ENCODE measurements around the gene PNPT1. TPM values are rescaled to one million over a fixed set of nuclear protein-coding genes. Genes with fewer than 3 reads are reported as not detected.

The PNPT1 gene
- polyA plus RNA-seq, 1 donor from 2014 or later, result 23.4 TPM

- no peaks in the 10 kb centered on the region for H3K9me3 ChIP-seq (ENCODE audit: low read length)
- no peaks in the 10 kb centered on the region for H3K36me3 ChIP-seq (ENCODE audit: insufficient read depth, low read length)
- TF ChIP-seq POLR2AphosphoS5 (IDR thresholded peaks at IDR 0.05) (no peak), EP300 (conservative IDR thresholded peaks at IDR 0.05; ENCODE audit: poor library complexity, severe bottlenecking) (no peak), EZH2 (IDR thresholded peaks at IDR 0.05; ENCODE audit: borderline replicate concordance, insufficient read depth, low read length, poor library complexity, severe bottlenecking) (no peak), REST (IDR thresholded peaks at IDR 0.05; ENCODE audit: borderline replicate concordance) (no peak)
- no peak overlapping the region for H3K4me3 ChIP-seq (ENCODE audit: low read length)
- H3K9me2 ChIP-seq (ENCODE audit: insufficient read depth, low read length), result no peaks in the 10 kb centered on the region
- no peak overlapping the region for H3K4me2 ChIP-seq (ENCODE audit: low read length)
- H3K9ac ChIP-seq (ENCODE audit: low read length), result no peak overlapping the region
- H3K27ac ChIP-seq (ENCODE audit: low read length), result no peak overlapping the region
- H3K27me3 ChIP-seq (ENCODE audit: insufficient read depth, low read depth, low read length), result no peaks in the 10 kb centered on the region
- H3K79me2 ChIP-seq (replicated peaks; ENCODE audit: insufficient read depth, low read length), result no peaks in the 10 kb centered on the region
- H4K20me1 ChIP-seq (ENCODE audit: insufficient read depth), result no peaks in the 10 kb centered on the region
- no peaks in the 10 kb centered on the region for H3F3A ChIP-seq (ENCODE audit: insufficient read depth, low read length, poor library complexity, severe bottlenecking)
- H2AFZ ChIP-seq (ENCODE audit: low read depth, low read length), result no peak overlapping the region
These were observed 28.1 kb upstream of the PNPT1 start for GRCh38 chr2:55721596-55722215.

- no peak overlapping the region for H3K9ac ChIP-seq (ENCODE audit: low read length)
- no peak overlapping the region for H2AFZ ChIP-seq (ENCODE audit: low read depth, low read length)
- no peaks in the 10 kb centered on the region for H3F3A ChIP-seq (ENCODE audit: insufficient read depth, low read length, poor library complexity, severe bottlenecking)
- no peaks in the 10 kb centered on the region for H4K20me1 ChIP-seq (ENCODE audit: insufficient read depth)
- no peaks in the 10 kb centered on the region for H3K9me2 ChIP-seq (ENCODE audit: insufficient read depth, low read length)
- H3K79me2 ChIP-seq (replicated peaks; ENCODE audit: insufficient read depth, low read length), result no peaks in the 10 kb centered on the region
- no peak for TF ChIP-seq SMC3 (conservative IDR thresholded peaks at IDR 0.05; ENCODE audit: poor library complexity)
- TF ChIP-seq CTCF (IDR thresholded peaks at IDR 0.05; ENCODE audit: poor library complexity, severe bottlenecking), result no peak
- no peak for TF ChIP-seq TAF1 (IDR thresholded peaks at IDR 0.05; ENCODE audit: low read depth)
- no peak for TF ChIP-seq MXI1 (conservative IDR thresholded peaks at IDR 0.05; ENCODE audit: poor library complexity, severe bottlenecking)
- no peak for TF ChIP-seq RAD21 (conservative IDR thresholded peaks at IDR 0.05)
- TF ChIP-seq EP300 (conservative IDR thresholded peaks at IDR 0.05; ENCODE audit: poor library complexity, severe bottlenecking), result no peak
- TF ChIP-seq EZH2 (IDR thresholded peaks at IDR 0.05; ENCODE audit: borderline replicate concordance, insufficient read depth, low read length, poor library complexity, severe bottlenecking), result no peak
- TF ChIP-seq REST (IDR thresholded peaks at IDR 0.05; ENCODE audit: borderline replicate concordance), result no peak
- no peak for TF ChIP-seq POLR2AphosphoS5 (IDR thresholded peaks at IDR 0.05)
- H3K4me2 ChIP-seq (ENCODE audit: low read length), result no peak overlapping the region
- H3K27me3 ChIP-seq (ENCODE audit: insufficient read depth, low read depth, low read length), result no peaks in the 10 kb centered on the region
- no peak overlapping the region for H3K27ac ChIP-seq (ENCODE audit: low read length)
- no peaks in the 10 kb centered on the region for H3K36me3 ChIP-seq (ENCODE audit: insufficient read depth, low read length)
- no peak overlapping the region for H3K4me3 ChIP-seq (ENCODE audit: low read length)
- H3K9me3 ChIP-seq (ENCODE audit: low read length), result no peaks in the 10 kb centered on the region
These were observed 26.8 kb upstream of the PNPT1 start for GRCh38 chr2:55720417-55720816.
